H9 (cell line): ENCODE results near the gene CELF4. TPM values are rescaled to one million over a fixed set of nuclear protein-coding genes. Genes with fewer than 3 reads are reported as not detected.

Experiments
- DNase-seq: peaks from one replicate; pipeline ENCODE4 v3.0.0-alpha.2; 2017
- H2AFZ ChIP-seq: one replicate; pipeline ENCODE4 v1.6.1; 2013; ENCODE audit warnings: mild to moderate bottlenecking, low read length, control low read depth, moderate library complexity
- H2AK5ac ChIP-seq: 2 replicates; pipeline ENCODE4 v1.6.1; 2013; ENCODE audit warnings: low read length, control low read depth, mixed read lengths; ENCODE audit not compliant: insufficient read length
- H2BK120ac ChIP-seq: one replicate; pipeline ENCODE4 v1.6.1; 2013; ENCODE audit warnings: low read depth, mild to moderate bottlenecking, low read length, control low read depth, inconsistent platforms; ENCODE audit not compliant: poor library complexity, severe bottlenecking
- H2BK12ac ChIP-seq: 2 replicates; pipeline ENCODE4 v1.6.1; 2013; ENCODE audit warnings: low read length, control low read depth, mixed read lengths, low read depth; ENCODE audit not compliant: insufficient read length
- H2BK15ac ChIP-seq: 2 replicates; pipeline ENCODE4 v1.6.1; 2013; ENCODE audit warnings: low read depth, low read length, control low read depth
- H2BK20ac ChIP-seq: one replicate; pipeline ENCODE4 v1.6.1; 2013; ENCODE audit warnings: low read depth, mild to moderate bottlenecking, low read length, control low read depth, inconsistent platforms; ENCODE audit not compliant: poor library complexity, severe bottlenecking
- H2BK5ac ChIP-seq: 2 replicates; pipeline ENCODE4 v1.6.1; 2013; ENCODE audit warnings: low read length, control low read depth, mixed read lengths; ENCODE audit not compliant: insufficient read length
- H3K14ac ChIP-seq: 2 replicates; pipeline ENCODE4 v1.6.1; 2013; ENCODE audit warnings: low read length, control low read depth; ENCODE audit not compliant: insufficient read depth
- H3K18ac ChIP-seq: 2 replicates; pipeline ENCODE4 v1.6.1; 2013; ENCODE audit warnings: low read depth, mild to moderate bottlenecking, mixed read lengths, low read length, control low read depth; ENCODE audit not compliant: insufficient read length
- H3K23ac ChIP-seq: 2 replicates; pipeline ENCODE4 v1.6.1; 2013; ENCODE audit warnings: low read length, control low read depth, mixed read lengths, low read depth; ENCODE audit not compliant: insufficient read length
- H3K23me2 ChIP-seq: 2 replicates; pipeline ENCODE4 v1.6.1; 2013; ENCODE audit warnings: low read depth, mild to moderate bottlenecking, mixed read lengths, low read length, control low read depth; ENCODE audit not compliant: insufficient read length, poor library complexity, severe bottlenecking
- H3K27ac ChIP-seq: 2 replicates; pipeline ENCODE4 v1.5.1; 2013; ENCODE audit warnings: low read length, control low read depth, mixed read lengths, low read depth; ENCODE audit not compliant: insufficient read length
- H3K27me3 ChIP-seq: 2 replicates; pipeline ENCODE4 v1.6.1; 2013; ENCODE audit warnings: low read length, control low read depth, inconsistent platforms; ENCODE audit not compliant: insufficient read depth
- H3K4ac ChIP-seq: 2 replicates; pipeline ENCODE4 v1.6.1; 2013; ENCODE audit warnings: low read depth, mild to moderate bottlenecking, control low read depth, inconsistent platforms, low read length, moderate library complexity
- H3K4me1 ChIP-seq: 2 replicates; pipeline ENCODE4 v1.6.1; 2013; ENCODE audit warnings: low read length, control low read depth, inconsistent platforms; ENCODE audit not compliant: insufficient read depth
- H3K4me2 ChIP-seq: 2 replicates; pipeline ENCODE4 v1.6.1; 2013; ENCODE audit warnings: low read length, control low read depth, mixed read lengths; ENCODE audit not compliant: insufficient read length, insufficient read depth
- H3K56ac ChIP-seq: 2 replicates; pipeline ENCODE4 v1.6.1; 2013; ENCODE audit warnings: low read depth, mild to moderate bottlenecking, mixed read lengths, low read length, control low read depth; ENCODE audit not compliant: insufficient read length
- H3K79me1 ChIP-seq: 2 replicates; pipeline ENCODE4 v1.6.1; 2013; ENCODE audit warnings: low read depth, mild to moderate bottlenecking, moderate library complexity, low read length, control low read depth, inconsistent platforms; ENCODE audit not compliant: insufficient read depth, poor library complexity, severe bottlenecking
- H3K79me2 ChIP-seq: 2 replicates; pipeline ENCODE4 v1.6.1; 2013; ENCODE audit warnings: low read length, control low read depth, inconsistent platforms; ENCODE audit not compliant: insufficient read depth
- H3K9ac ChIP-seq: 2 replicates; pipeline ENCODE4 v1.6.1; 2013; ENCODE audit warnings: low read length, control low read depth, mixed read lengths; ENCODE audit not compliant: insufficient read length; ENCODE audit errors: extremely low read depth
- H3K9me3 ChIP-seq: one replicate; pipeline ENCODE4 v1.6.1; 2013; ENCODE audit warnings: low read depth, low read length, inconsistent platforms; ENCODE audit not compliant: control insufficient read depth
- H3T11ph ChIP-seq: one replicate; pipeline ENCODE4 v1.6.1; 2013; ENCODE audit warnings: mild to moderate bottlenecking, low read length, control low read depth, inconsistent platforms
- H4K20me1 ChIP-seq: one replicate; pipeline ENCODE4 v1.6.1; 2013; ENCODE audit not compliant: control insufficient read depth, insufficient read length, insufficient read depth
- H4K5ac ChIP-seq: 2 replicates; pipeline ENCODE4 v1.6.1; 2013; ENCODE audit warnings: low read depth, mild to moderate bottlenecking, mixed read lengths, low read length, control low read depth; ENCODE audit not compliant: insufficient read length
- H4K8ac ChIP-seq: replicated peaks from 2 replicates; pipeline ENCODE4 v1.6.1; 2013; ENCODE audit warnings: low read length, control low read depth, mixed read lengths, low read depth; ENCODE audit not compliant: insufficient read length
- H4K91ac ChIP-seq: 2 replicates; pipeline ENCODE4 v1.6.1; 2013; ENCODE audit warnings: low read depth, mild to moderate bottlenecking, moderate library complexity, mixed read lengths, low read length, control low read depth; ENCODE audit not compliant: insufficient read length
- H3K27ac Mint-ChIP-seq, 3 experiments: 2 replicates in 2 of 3; 3 replicates in 1 of 3; pipeline ENCODE4 v1.8.0; 2020 to 2021; ENCODE audit warnings: mixed read lengths in 3 of 3, mild to moderate bottlenecking in 1 of 3, moderate library complexity in 1 of 3
- H3K27me3 Mint-ChIP-seq: 2 replicates; pipeline ENCODE4 v1.8.0; 2021; ENCODE audit warnings: low read depth, mild to moderate bottlenecking, moderate library complexity, mixed read lengths
- H3K36me3 Mint-ChIP-seq, 3 experiments: 2 replicates in 2 of 3; 3 replicates in 1 of 3; pipeline ENCODE4 v1.8.0; 2020 to 2021; ENCODE audit warnings: low read depth in 3 of 3, mixed read lengths in 3 of 3; ENCODE audit not compliant: insufficient read depth in 1 of 3
- H3K4me1 Mint-ChIP-seq, 2 experiments: 2 replicates each; pipeline ENCODE4 v1.8.0; 2020; ENCODE audit warnings: mixed read lengths in 2 of 2
- H3K4me3 Mint-ChIP-seq, 2 experiments: 2 replicates in 1 of 2; 3 replicates in 1 of 2; pipeline ENCODE4 v1.8.0; 2020 to 2021; ENCODE audit warnings: mild to moderate bottlenecking in 2 of 2, mixed read lengths in 2 of 2, moderate library complexity in 1 of 2
- H3K9me3 Mint-ChIP-seq, 2 experiments: 2 replicates in 1 of 2; 3 replicates in 1 of 2; pipeline ENCODE4 v1.8.0; 2020; ENCODE audit warnings: mild to moderate bottlenecking in 2 of 2, mixed read lengths in 2 of 2, moderate library complexity in 1 of 2
- whole genome bisulfite sequencing: extraction: QIAGEN DNeasy Blood & Tissue Kit; methylation state at CpG from one replicate; pipeline ENCODE4 v1.1.7; 2013; ENCODE audit warnings: missing lambda C conversion rate, low lambda C conversion rate, mixed read lengths; ENCODE audit not compliant: insufficient read length; ENCODE audit errors: extremely low coverage; 5-methylcytosine and 5-hydroxymethylcytosine counted together
- total RNA-seq: library from RNA; stranded (reverse); gene quantifications from 2 replicates; pipeline ENCODE4 v1.2.1, GENCODE V29; 2021
- TF ChIP-seq, protein P1 (sequence below): fragments of 200-600 bp; sonication (generic); conservative IDR thresholded peaks from 3 replicates; pipeline ENCODE4 v1.8.0; 2021; ENCODE audit warnings: antibody characterized with exemption, mild to moderate bottlenecking

The CELF4 gene
- total RNA-seq, 1 experiment from 2014 or later, result 1.1 TPM

DNA sequence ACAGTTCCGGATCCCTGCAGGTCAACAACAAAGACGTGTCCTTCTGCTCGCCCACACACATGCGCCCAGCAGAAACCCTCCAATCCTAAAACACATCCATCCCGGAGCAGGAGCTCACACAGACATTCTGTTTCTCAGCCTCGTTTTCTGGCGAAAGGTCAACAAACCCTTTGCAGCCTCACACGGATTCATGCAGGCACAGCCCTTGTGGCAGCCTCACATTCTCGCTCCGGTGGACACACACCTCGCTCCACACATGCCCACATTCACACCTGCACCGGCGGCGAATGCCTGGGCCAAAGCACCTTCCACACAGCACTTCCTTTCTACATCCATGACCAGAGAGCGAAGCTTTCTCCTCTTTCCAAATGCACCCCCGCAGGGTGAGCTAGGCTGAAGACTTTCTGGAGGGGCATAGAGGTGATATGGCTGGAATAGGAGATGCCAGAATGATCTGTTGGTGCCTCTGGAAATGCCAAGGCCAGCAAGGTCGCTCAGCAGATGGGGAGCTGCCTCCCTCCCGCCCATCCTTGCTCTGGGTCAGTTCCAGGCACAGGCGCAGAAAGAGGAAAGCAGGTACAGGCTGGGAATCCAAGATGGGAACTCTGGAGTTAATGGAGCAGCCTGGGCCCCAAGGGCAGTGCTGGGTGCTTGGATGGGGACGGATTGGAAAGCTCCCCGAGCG is 88.8 kb downstream of the CELF4 start:
- Mint-ChIP-seq H3K4me3 (no peak overlapping the region; a peak in 1 of 5 replicates), H3K36me3 (no peaks in the 10 kb centered on the region; a peak in 2 of 7 replicates), H3K9me3 (peaks cover 0 to 3% of the 10 kb centered on the region in 2 experiments; a peak in 3 of 5 replicates), H3K27ac (no peak overlapping the region; a peak in 1 of 7 replicates), H3K4me1 (peaks cover 23 to 25% of the 10 kb centered on the region in 2 experiments), H3K27me3 (peaks cover 11% of the 10 kb centered on the region)
- Histone ChIP-seq H3K9ac (no peak overlapping the region), H3K9me3 (no peaks in the 10 kb centered on the region), H4K8ac (no peak overlapping the region), H3K79me2 (no peaks in the 10 kb centered on the region), H2AFZ (no peak overlapping the region), H2BK15ac (no peak overlapping the region), H3K23ac (no peak overlapping the region), H3K27ac (no peak overlapping the region), H2BK5ac (no peak overlapping the region), H3K79me1 (no peaks in the 10 kb centered on the region), H3T11ph (no peak overlapping the region), H3K27me3 (no peaks in the 10 kb centered on the region), H3K4me2 (no peak overlapping the region), H3K14ac (no peak overlapping the region; the same call in 1 of the 2 replicates), H2BK20ac (no peak overlapping the region), H2BK12ac (no peak overlapping the region), H3K23me2 (no peaks in the 10 kb centered on the region), H2BK120ac (no peak overlapping the region), H4K91ac (no peak overlapping the region), H3K18ac (no peak overlapping the region), H4K5ac (no peak overlapping the region), H3K4ac (no peak overlapping the region), H2AK5ac (no peak overlapping the region), H4K20me1 (peaks cover 3% of the 10 kb centered on the region), H3K56ac (no peak overlapping the region), H3K4me1 (no peaks in the 10 kb centered on the region)
- DNase-seq, result no peak
- TF ChIP-seq, protein P1, sequence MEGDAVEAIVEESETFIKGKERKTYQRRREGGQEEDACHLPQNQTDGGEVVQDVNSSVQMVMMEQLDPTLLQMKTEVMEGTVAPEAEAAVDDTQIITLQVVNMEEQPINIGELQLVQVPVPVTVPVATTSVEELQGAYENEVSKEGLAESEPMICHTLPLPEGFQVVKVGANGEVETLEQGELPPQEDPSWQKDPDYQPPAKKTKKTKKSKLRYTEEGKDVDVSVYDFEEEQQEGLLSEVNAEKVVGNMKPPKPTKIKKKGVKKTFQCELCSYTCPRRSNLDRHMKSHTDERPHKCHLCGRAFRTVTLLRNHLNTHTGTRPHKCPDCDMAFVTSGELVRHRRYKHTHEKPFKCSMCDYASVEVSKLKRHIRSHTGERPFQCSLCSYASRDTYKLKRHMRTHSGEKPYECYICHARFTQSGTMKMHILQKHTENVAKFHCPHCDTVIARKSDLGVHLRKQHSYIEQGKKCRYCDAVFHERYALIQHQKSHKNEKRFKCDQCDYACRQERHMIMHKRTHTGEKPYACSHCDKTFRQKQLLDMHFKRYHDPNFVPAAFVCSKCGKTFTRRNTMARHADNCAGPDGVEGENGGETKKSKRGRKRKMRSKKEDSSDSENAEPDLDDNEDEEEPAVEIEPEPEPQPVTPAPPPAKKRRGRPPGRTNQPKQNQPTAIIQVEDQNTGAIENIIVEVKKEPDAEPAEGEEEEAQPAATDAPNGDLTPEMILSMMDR, result no peak
- WGBS, result no CpG with 5 or more reads among the region's 22 CpGs
